H9 (cell line): ENCODE results near the gene LRRFIP2. TPM values are rescaled to one million over a fixed set of nuclear protein-coding genes. Genes with fewer than 3 reads are reported as not detected.

ENCODE experiments used
- DNase-seq: peaks from one replicate; pipeline ENCODE4 v3.0.0-alpha.2; 2017
- H2AFZ ChIP-seq: one replicate; pipeline ENCODE4 v1.6.1; 2013; ENCODE audit warnings: mild to moderate bottlenecking, low read length, control low read depth, moderate library complexity
- H2AK5ac ChIP-seq: 2 replicates; pipeline ENCODE4 v1.6.1; 2013; ENCODE audit warnings: low read length, control low read depth, mixed read lengths; ENCODE audit not compliant: insufficient read length
- H2BK120ac ChIP-seq: one replicate; pipeline ENCODE4 v1.6.1; 2013; ENCODE audit warnings: low read depth, mild to moderate bottlenecking, low read length, control low read depth, inconsistent platforms; ENCODE audit not compliant: poor library complexity, severe bottlenecking
- H2BK12ac ChIP-seq: 2 replicates; pipeline ENCODE4 v1.6.1; 2013; ENCODE audit warnings: low read length, control low read depth, mixed read lengths, low read depth; ENCODE audit not compliant: insufficient read length
- H2BK15ac ChIP-seq: 2 replicates; pipeline ENCODE4 v1.6.1; 2013; ENCODE audit warnings: low read depth, low read length, control low read depth
- H2BK20ac ChIP-seq: one replicate; pipeline ENCODE4 v1.6.1; 2013; ENCODE audit warnings: low read depth, mild to moderate bottlenecking, low read length, control low read depth, inconsistent platforms; ENCODE audit not compliant: poor library complexity, severe bottlenecking
- H2BK5ac ChIP-seq: 2 replicates; pipeline ENCODE4 v1.6.1; 2013; ENCODE audit warnings: low read length, control low read depth, mixed read lengths; ENCODE audit not compliant: insufficient read length
- H3K14ac ChIP-seq: 2 replicates; pipeline ENCODE4 v1.6.1; 2013; ENCODE audit warnings: low read length, control low read depth; ENCODE audit not compliant: insufficient read depth
- H3K18ac ChIP-seq: 2 replicates; pipeline ENCODE4 v1.6.1; 2013; ENCODE audit warnings: low read depth, mild to moderate bottlenecking, mixed read lengths, low read length, control low read depth; ENCODE audit not compliant: insufficient read length
- H3K23ac ChIP-seq: 2 replicates; pipeline ENCODE4 v1.6.1; 2013; ENCODE audit warnings: low read length, control low read depth, mixed read lengths, low read depth; ENCODE audit not compliant: insufficient read length
- H3K23me2 ChIP-seq: 2 replicates; pipeline ENCODE4 v1.6.1; 2013; ENCODE audit warnings: low read depth, mild to moderate bottlenecking, mixed read lengths, low read length, control low read depth; ENCODE audit not compliant: insufficient read length, poor library complexity, severe bottlenecking
- H3K27ac ChIP-seq: 2 replicates; pipeline ENCODE4 v1.5.1; 2013; ENCODE audit warnings: low read length, control low read depth, mixed read lengths, low read depth; ENCODE audit not compliant: insufficient read length
- H3K27me3 ChIP-seq: 2 replicates; pipeline ENCODE4 v1.6.1; 2013; ENCODE audit warnings: low read length, control low read depth, inconsistent platforms; ENCODE audit not compliant: insufficient read depth
- H3K4ac ChIP-seq: 2 replicates; pipeline ENCODE4 v1.6.1; 2013; ENCODE audit warnings: low read depth, mild to moderate bottlenecking, control low read depth, inconsistent platforms, low read length, moderate library complexity
- H3K4me1 ChIP-seq: 2 replicates; pipeline ENCODE4 v1.6.1; 2013; ENCODE audit warnings: low read length, control low read depth, inconsistent platforms; ENCODE audit not compliant: insufficient read depth
- H3K4me2 ChIP-seq: 2 replicates; pipeline ENCODE4 v1.6.1; 2013; ENCODE audit warnings: low read length, control low read depth, mixed read lengths; ENCODE audit not compliant: insufficient read length, insufficient read depth
- H3K56ac ChIP-seq: 2 replicates; pipeline ENCODE4 v1.6.1; 2013; ENCODE audit warnings: low read depth, mild to moderate bottlenecking, mixed read lengths, low read length, control low read depth; ENCODE audit not compliant: insufficient read length
- H3K79me1 ChIP-seq: 2 replicates; pipeline ENCODE4 v1.6.1; 2013; ENCODE audit warnings: low read depth, mild to moderate bottlenecking, moderate library complexity, low read length, control low read depth, inconsistent platforms; ENCODE audit not compliant: insufficient read depth, poor library complexity, severe bottlenecking
- H3K79me2 ChIP-seq: 2 replicates; pipeline ENCODE4 v1.6.1; 2013; ENCODE audit warnings: low read length, control low read depth, inconsistent platforms; ENCODE audit not compliant: insufficient read depth
- H3K9ac ChIP-seq: 2 replicates; pipeline ENCODE4 v1.6.1; 2013; ENCODE audit warnings: low read length, control low read depth, mixed read lengths; ENCODE audit not compliant: insufficient read length; ENCODE audit errors: extremely low read depth
- H3K9me3 ChIP-seq: one replicate; pipeline ENCODE4 v1.6.1; 2013; ENCODE audit warnings: low read depth, low read length, inconsistent platforms; ENCODE audit not compliant: control insufficient read depth
- H3T11ph ChIP-seq: one replicate; pipeline ENCODE4 v1.6.1; 2013; ENCODE audit warnings: mild to moderate bottlenecking, low read length, control low read depth, inconsistent platforms
- H4K20me1 ChIP-seq: one replicate; pipeline ENCODE4 v1.6.1; 2013; ENCODE audit not compliant: control insufficient read depth, insufficient read length, insufficient read depth
- H4K5ac ChIP-seq: 2 replicates; pipeline ENCODE4 v1.6.1; 2013; ENCODE audit warnings: low read depth, mild to moderate bottlenecking, mixed read lengths, low read length, control low read depth; ENCODE audit not compliant: insufficient read length
- H4K8ac ChIP-seq: replicated peaks from 2 replicates; pipeline ENCODE4 v1.6.1; 2013; ENCODE audit warnings: low read length, control low read depth, mixed read lengths, low read depth; ENCODE audit not compliant: insufficient read length
- H4K91ac ChIP-seq: 2 replicates; pipeline ENCODE4 v1.6.1; 2013; ENCODE audit warnings: low read depth, mild to moderate bottlenecking, moderate library complexity, mixed read lengths, low read length, control low read depth; ENCODE audit not compliant: insufficient read length
- H3K27ac Mint-ChIP-seq, 3 experiments: 2 replicates in 2 of 3; 3 replicates in 1 of 3; pipeline ENCODE4 v1.8.0; 2020 to 2021; ENCODE audit warnings: mixed read lengths in 3 of 3, mild to moderate bottlenecking in 1 of 3, moderate library complexity in 1 of 3
- H3K27me3 Mint-ChIP-seq: 2 replicates; pipeline ENCODE4 v1.8.0; 2021; ENCODE audit warnings: low read depth, mild to moderate bottlenecking, moderate library complexity, mixed read lengths
- H3K36me3 Mint-ChIP-seq, 3 experiments: 2 replicates in 2 of 3; 3 replicates in 1 of 3; pipeline ENCODE4 v1.8.0; 2020 to 2021; ENCODE audit warnings: low read depth in 3 of 3, mixed read lengths in 3 of 3; ENCODE audit not compliant: insufficient read depth in 1 of 3
- H3K4me1 Mint-ChIP-seq, 2 experiments: 2 replicates each; pipeline ENCODE4 v1.8.0; 2020; ENCODE audit warnings: mixed read lengths in 2 of 2
- H3K4me3 Mint-ChIP-seq, 2 experiments: 2 replicates in 1 of 2; 3 replicates in 1 of 2; pipeline ENCODE4 v1.8.0; 2020 to 2021; ENCODE audit warnings: mild to moderate bottlenecking in 2 of 2, mixed read lengths in 2 of 2, moderate library complexity in 1 of 2
- H3K9me3 Mint-ChIP-seq, 2 experiments: 2 replicates in 1 of 2; 3 replicates in 1 of 2; pipeline ENCODE4 v1.8.0; 2020; ENCODE audit warnings: mild to moderate bottlenecking in 2 of 2, mixed read lengths in 2 of 2, moderate library complexity in 1 of 2
- CTCF ChIP-seq: fragments of 200-600 bp; sonication (generic); conservative IDR thresholded peaks from 3 replicates; pipeline ENCODE4 v1.8.0; 2021; ENCODE audit warnings: antibody characterized with exemption, mild to moderate bottlenecking
- WGBS: extraction: QIAGEN DNeasy Blood & Tissue Kit; methylation state at CpG from one replicate; pipeline ENCODE4 v1.1.7; 2013; ENCODE audit warnings: missing lambda C conversion rate, low lambda C conversion rate, mixed read lengths; ENCODE audit not compliant: insufficient read length; ENCODE audit errors: extremely low coverage; 5-methylcytosine and 5-hydroxymethylcytosine counted together
- total RNA-seq: library from RNA; stranded (reverse); gene quantifications from 2 replicates; pipeline ENCODE4 v1.2.1, GENCODE V29; 2021

LRRFIP2 gene
- total RNA-seq, 1 experiment from 2014 or later, result 30.7 TPM

- Histone ChIP-seq H2BK120ac (no peak overlapping the region), H3K23ac (no peak overlapping the region), H2BK20ac (no peak overlapping the region), H3K9me3 (no peaks in the 10 kb centered on the region), H3K27ac (no peak overlapping the region), H3K9ac (no peak overlapping the region), H4K8ac (no peak overlapping the region), H2BK12ac (no peak overlapping the region), H3K4me2 (no peak overlapping the region), H3K14ac (no peak overlapping the region), H3K56ac (no peak overlapping the region), H2BK5ac (no peak overlapping the region), H4K20me1 (no peaks in the 10 kb centered on the region), H3K79me1 (no peaks in the 10 kb centered on the region), H3T11ph (no peak overlapping the region), H2AFZ (no peak overlapping the region), H3K18ac (no peak overlapping the region), H3K4me1 (peaks cover 3% of the 10 kb centered on the region; the same call in 1 of the 2 replicates), H3K79me2 (no peaks in the 10 kb centered on the region), H4K5ac (no peak overlapping the region), H3K23me2 (no peaks in the 10 kb centered on the region), H2AK5ac (no peak overlapping the region), H4K91ac (no peak overlapping the region), H3K27me3 (no peaks in the 10 kb centered on the region), H2BK15ac (no peak overlapping the region), H3K4ac (no peak overlapping the region)
- DNase-seq, result no peak
- Mint-ChIP-seq H3K36me3 (no peaks in the 10 kb centered on the region), H3K4me3 (no peak overlapping the region), H3K4me1 (peaks cover 5 to 10% of the 10 kb centered on the region in 2 experiments), H3K27ac (peak overlapping the region in 1 of 3 experiments; percentile 47; a peak in 2 of 7 replicates), H3K9me3 (no peaks in the 10 kb centered on the region), H3K27me3 (no peaks in the 10 kb centered on the region)
- no CpG with 5 or more reads among the region's 5 CpGs for WGBS
- TF ChIP-seq CTCF, result no peak
These were observed 43.2 kb downstream of the LRRFIP2 start for GRCh38 chr3:37130984-37131859.
